Endometrial microvascular endothelial cells (primary cell): Measurements from ENCODE around the gene KANSL1. TPM values are rescaled to one million over a fixed set of nuclear protein-coding genes. Genes with fewer than 3 reads are reported as not detected.

Source experiments
- in situ Hi-C: cut with HindIII; loops from 2 replicates; pipeline ENCODE4 v1.10.0; 2017; ENCODE audit warnings: low sequenced_read_pairs, low pct_unique_long_range_greater_than_20kb; ENCODE audit errors: inconsistent ontology term
- total RNA-seq: library from RNA; depleted of rRNA; stranded (reverse); fragments of >200 nt; gene quantifications from one replicate; pipeline ENCODE4 v1.2.3, GENCODE V29; 2015; ENCODE audit errors: inconsistent ontology term

Gene KANSL1
- total RNA-seq, 1 donor from 2014 or later = 30.5 TPM

GRCh38 chr17:46061435-46061834 lies 131.8 kb downstream of the KANSL1 start:
- in situ Hi-C loops = no loop called here

- in situ Hi-C loops = no loop called here
Measured at GRCh38 chr17:46060461-46060860, 132.8 kb downstream of the KANSL1 start.

GRCh38 chr17:46059486-46059885 lies 133.7 kb downstream of the KANSL1 start:
- in situ Hi-C loops = no loop called here

GRCh38 chr17:46057366-46057765 lies 135.9 kb downstream of the KANSL1 start:
- in situ Hi-C loops = no loop called here

- in situ Hi-C loops = no loop called here
Measured at GRCh38 chr17:46056800-46057304, 136.4 kb downstream of the KANSL1 start.

GRCh38 chr17:46053911-46054534 lies 139.2 kb downstream of the KANSL1 start:
- in situ Hi-C loops = no loop called here

GRCh38 chr17:46049656-46050055 lies 143.6 kb downstream of the KANSL1 start:
- in situ Hi-C loops = no loop called here

GRCh38 chr17:46047856-46048255 lies 145.4 kb downstream of the KANSL1 start:
- in situ Hi-C loops = no loop called here

GRCh38 chr17:46047398-46047797 lies 145.8 kb downstream of the KANSL1 start:
- in situ Hi-C loops = no loop called here

- in situ Hi-C loops = no loop called here
Measured at GRCh38 chr17:46046957-46047356, 146.3 kb downstream of the KANSL1 start.

GRCh38 chr17:46045639-46046038 lies 147.6 kb downstream of the KANSL1 start:
- in situ Hi-C loops = no loop called here

GRCh38 chr17:46044989-46045388 lies 148.2 kb downstream of the KANSL1 start:
- in situ Hi-C loops = no loop called here

- in situ Hi-C loops = no loop called here
Measured at GRCh38 chr17:46044286-46044928, 148.8 kb downstream of the KANSL1 start.

- in situ Hi-C loops = no loop called here
Measured at GRCh38 chr17:46043606-46044005, 149.6 kb downstream of the KANSL1 start.

- in situ Hi-C loops = no loop called here
Measured at GRCh38 chr17:46042925-46043324, 150.3 kb downstream of the KANSL1 start.

GRCh38 chr17:46042246-46042645 lies 151.0 kb downstream of the KANSL1 start:
- in situ Hi-C loops = no loop called here

- in situ Hi-C loops = no loop called here
Measured at GRCh38 chr17:46039592-46040186, 153.5 kb downstream of the KANSL1 start.

- in situ Hi-C loops = no loop called here
Measured at GRCh38 chr17:46038937-46039336, 154.3 kb downstream of the KANSL1 start.

GRCh38 chr17:46038414-46038813 lies 154.8 kb downstream of the KANSL1 start:
- in situ Hi-C loops = no loop called here

- in situ Hi-C loops = no loop called here
Measured at GRCh38 chr17:46037722-46038255, 155.4 kb downstream of the KANSL1 start.
